ENCODE results near the gene NKX2-4.
"Not testable (repeated sequence)": the region's sequence is repeated elsewhere in the genome, so short reads cannot be mapped to it uniquely, and the experiment has no call there.

Gene NKX2-4

GRCh38 chr20:21397341-21398108 is at the start of gene NKX2-4:
TSS of gene NKX2-4 (minus strand) at chr20:21397526. CDS start at chr20:21397399, 127 bp downstream.
- H3K9me3 Mint-ChIP-seq = no peaks in the 10 kb centered on the region
- no peak for ATAC-seq
- H3K27me3 Mint-ChIP-seq = peaks cover 76% of the 10 kb centered on the region
- H3K4me1 Mint-ChIP-seq = peaks cover 21% of the 10 kb centered on the region
- H3K36me3 Mint-ChIP-seq (ENCODE audit: low read depth) = peaks cover 1% of the 10 kb centered on the region
- peak within 1 kb of the TSS; percentile 40 for H3K4me3 Mint-ChIP-seq
- DNase-seq = no peak
- peak within 1 kb of the TSS; percentile 59 for H3K27ac Mint-ChIP-seq

GRCh38 chr20:21437816-21438215 is 40.5 kb upstream of the NKX2-4 start:
- DNase-seq = no peak
- peaks cover 24% of the 10 kb centered on the region for H3K27me3 Mint-ChIP-seq
- no peaks in the 10 kb centered on the region for H3K9me3 Mint-ChIP-seq
- no peak overlapping the region for H3K4me3 Mint-ChIP-seq
- no peaks in the 10 kb centered on the region for H3K4me1 Mint-ChIP-seq
- ATAC-seq = no peak
- no peak overlapping the region for H3K27ac Mint-ChIP-seq
- no peaks in the 10 kb centered on the region for H3K36me3 Mint-ChIP-seq (ENCODE audit: low read depth)

GRCh38 chr20:21437248-21437647 is 39.9 kb upstream of the NKX2-4 start:
- no peak for ATAC-seq
- no peak for DNase-seq
- Mint-ChIP-seq H3K9me3 (no peaks in the 10 kb centered on the region), H3K27me3 (peaks cover 26% of the 10 kb centered on the region), H3K4me1 (no peaks in the 10 kb centered on the region), H3K4me3 (no peak overlapping the region), H3K36me3 (ENCODE audit: low read depth) (no peaks in the 10 kb centered on the region), H3K27ac (no peak overlapping the region)

- H3K27me3 Mint-ChIP-seq = peaks cover 21% of the 10 kb centered on the region
- ATAC-seq (no peak), DNase-seq (no peak)
- no peaks in the 10 kb centered on the region for H3K36me3 Mint-ChIP-seq (ENCODE audit: low read depth)
- no peaks in the 10 kb centered on the region for H3K9me3 Mint-ChIP-seq
- H3K27ac Mint-ChIP-seq = no peak overlapping the region
- no peak overlapping the region for H3K4me3 Mint-ChIP-seq
- no peaks in the 10 kb centered on the region for H3K4me1 Mint-ChIP-seq
Measured at GRCh38 chr20:21436205-21436604, 38.9 kb upstream of the NKX2-4 start.

GRCh38 chr20:21435576-21435975 is 38.2 kb upstream of the NKX2-4 start:
- Mint-ChIP-seq H3K36me3 (ENCODE audit: low read depth) (no peaks in the 10 kb centered on the region), H3K27ac (no peak overlapping the region), H3K9me3 (no peaks in the 10 kb centered on the region), H3K27me3 (peaks cover 18% of the 10 kb centered on the region), H3K4me1 (no peaks in the 10 kb centered on the region), H3K4me3 (no peak overlapping the region)
- no peak for ATAC-seq
- DNase-seq = no peak

GRCh38 chr20:21433329-21433890 is 36.1 kb upstream of the NKX2-4 start:
- DNase-seq (no peak), ATAC-seq (no peak)
- Mint-ChIP-seq H3K4me3 (no peak overlapping the region), H3K27me3 (peaks cover 22% of the 10 kb centered on the region), H3K9me3 (no peaks in the 10 kb centered on the region), H3K4me1 (no peaks in the 10 kb centered on the region), H3K27ac (no peak overlapping the region), H3K36me3 (ENCODE audit: low read depth) (no peaks in the 10 kb centered on the region)

GRCh38 chr20:21432911-21433310 is 35.6 kb upstream of the NKX2-4 start:
- Mint-ChIP-seq H3K4me3 (no peak overlapping the region), H3K4me1 (no peaks in the 10 kb centered on the region), H3K9me3 (no peaks in the 10 kb centered on the region), H3K27ac (no peak overlapping the region), H3K36me3 (ENCODE audit: low read depth) (no peaks in the 10 kb centered on the region), H3K27me3 (peaks cover 23% of the 10 kb centered on the region)
- ATAC-seq = no peak
- DNase-seq = no peak

GRCh38 chr20:21430020-21430419 is 32.7 kb upstream of the NKX2-4 start:
- H3K4me1 Mint-ChIP-seq = no peaks in the 10 kb centered on the region
- no peak for ATAC-seq
- peaks cover 11% of the 10 kb centered on the region for H3K9me3 Mint-ChIP-seq
- peaks cover 20% of the 10 kb centered on the region for H3K27me3 Mint-ChIP-seq
- no peak overlapping the region for H3K4me3 Mint-ChIP-seq
- no peak for DNase-seq
- H3K27ac Mint-ChIP-seq = no peak overlapping the region
- H3K36me3 Mint-ChIP-seq (ENCODE audit: low read depth) = peaks cover 3% of the 10 kb centered on the region

- Mint-ChIP-seq H3K4me1 (no peaks in the 10 kb centered on the region), H3K27ac (no peak overlapping the region), H3K36me3 (ENCODE audit: low read depth) (peaks cover 8% of the 10 kb centered on the region), H3K4me3 (no peak overlapping the region), H3K9me3 (peaks cover 25% of the 10 kb centered on the region), H3K27me3 (peaks cover 9% of the 10 kb centered on the region)
- ATAC-seq (no peak), DNase-seq (no peak)
Measured at GRCh38 chr20:21424846-21425245, 27.5 kb upstream of the NKX2-4 start.

- ATAC-seq = not testable (repeated sequence)
- peaks cover 29% of the 10 kb centered on the region for H3K9me3 Mint-ChIP-seq
Measured at GRCh38 chr20:21423712-21424111, 26.4 kb upstream of the NKX2-4 start.

GRCh38 chr20:21421601-21422236 is 24.4 kb upstream of the NKX2-4 start:
- no peak for ATAC-seq
- no peak for DNase-seq
- H3K9me3 Mint-ChIP-seq = peaks cover 29% of the 10 kb centered on the region
- no peaks in the 10 kb centered on the region for H3K4me1 Mint-ChIP-seq
- H3K36me3 Mint-ChIP-seq (ENCODE audit: low read depth) = peaks cover 8% of the 10 kb centered on the region
- peaks cover 9% of the 10 kb centered on the region for H3K27me3 Mint-ChIP-seq
- no peak overlapping the region for H3K4me3 Mint-ChIP-seq
- no peak overlapping the region for H3K27ac Mint-ChIP-seq

More at GRCh38 chr20:21423712-21424111, 26.4 kb upstream of the NKX2-4 start:
- H3K27ac Mint-ChIP-seq; H3K36me3 Mint-ChIP-seq (ENCODE audit: low read depth); H3K4me3 Mint-ChIP-seq; DNase-seq; H3K27me3 Mint-ChIP-seq; H3K4me1 Mint-ChIP-seq: not testable (repeated sequence)

- not testable (repeated sequence) for H3K27ac Mint-ChIP-seq; H3K36me3 Mint-ChIP-seq (ENCODE audit: low read depth)
- peaks cover 22% of the 10 kb centered on the region for H3K9me3 Mint-ChIP-seq
Measured at GRCh38 chr20:21419147-21419546, 21.8 kb upstream of the NKX2-4 start.

GRCh38 chr20:21413996-21414395 is 16.7 kb upstream of the NKX2-4 start:
- not testable (repeated sequence) for DNase-seq; H3K36me3 Mint-ChIP-seq (ENCODE audit: low read depth); ATAC-seq; H3K4me1 Mint-ChIP-seq; H3K4me3 Mint-ChIP-seq; H3K27ac Mint-ChIP-seq
- Mint-ChIP-seq H3K9me3 (peaks cover 21% of the 10 kb centered on the region), H3K27me3 (peaks cover 36% of the 10 kb centered on the region)

More at GRCh38 chr20:21419147-21419546, 21.8 kb upstream of the NKX2-4 start:
- not testable (repeated sequence) for DNase-seq, H3K4me3 Mint-ChIP-seq, ATAC-seq, H3K4me1 Mint-ChIP-seq
- peaks cover 17% of the 10 kb centered on the region for H3K27me3 Mint-ChIP-seq

GRCh38 chr20:21411725-21412124 is 14.4 kb upstream of the NKX2-4 start:
- no peaks in the 10 kb centered on the region for H3K4me1 Mint-ChIP-seq
- peaks cover 34% of the 10 kb centered on the region for H3K27me3 Mint-ChIP-seq
- DNase-seq (no peak), ATAC-seq (no peak)
- peaks cover 21% of the 10 kb centered on the region for H3K9me3 Mint-ChIP-seq
- H3K4me3 Mint-ChIP-seq = no peak overlapping the region
- H3K27ac Mint-ChIP-seq = no peak overlapping the region
- H3K36me3 Mint-ChIP-seq (ENCODE audit: low read depth) = no peaks in the 10 kb centered on the region

GRCh38 chr20:21399005-21399475 is 1.7 kb upstream of the NKX2-4 start:
- Mint-ChIP-seq H3K4me3 (no peak overlapping the region), H3K36me3 (ENCODE audit: low read depth) (peaks cover 1% of the 10 kb centered on the region), H3K27me3 (peaks cover 72% of the 10 kb centered on the region), H3K27ac (no peak overlapping the region), H3K4me1 (peaks cover 13% of the 10 kb centered on the region), H3K9me3 (no peaks in the 10 kb centered on the region)
- ATAC-seq (no peak), DNase-seq (no peak)
